ENCODE measurements around the gene ASNSD1.

GRCh38 chr2:189614585-189614984 lies 46.7 kb upstream of the ASNSD1 start:
- no peak for TF ChIP-seq CTCF (IDR thresholded peaks at IDR 0.05)
- no peak for TF ChIP-seq ZFX (IDR thresholded peaks at IDR 0.05; ENCODE audit: borderline replicate concordance)

Data from 22Rv1 (cell line).